Stimulated activated naive CD4-positive, alpha-beta T cell treated with Interleukin-2 at 50 U/mL for 16 hours (primary cell): Measurements from ENCODE around the gene OSGIN1.

Experiments used
- DNase-seq: peaks from one replicate; lab custom pipeline; 2025; lab: John Stamatoyannopoulos, UW

OSGIN1 gene

DNA sequence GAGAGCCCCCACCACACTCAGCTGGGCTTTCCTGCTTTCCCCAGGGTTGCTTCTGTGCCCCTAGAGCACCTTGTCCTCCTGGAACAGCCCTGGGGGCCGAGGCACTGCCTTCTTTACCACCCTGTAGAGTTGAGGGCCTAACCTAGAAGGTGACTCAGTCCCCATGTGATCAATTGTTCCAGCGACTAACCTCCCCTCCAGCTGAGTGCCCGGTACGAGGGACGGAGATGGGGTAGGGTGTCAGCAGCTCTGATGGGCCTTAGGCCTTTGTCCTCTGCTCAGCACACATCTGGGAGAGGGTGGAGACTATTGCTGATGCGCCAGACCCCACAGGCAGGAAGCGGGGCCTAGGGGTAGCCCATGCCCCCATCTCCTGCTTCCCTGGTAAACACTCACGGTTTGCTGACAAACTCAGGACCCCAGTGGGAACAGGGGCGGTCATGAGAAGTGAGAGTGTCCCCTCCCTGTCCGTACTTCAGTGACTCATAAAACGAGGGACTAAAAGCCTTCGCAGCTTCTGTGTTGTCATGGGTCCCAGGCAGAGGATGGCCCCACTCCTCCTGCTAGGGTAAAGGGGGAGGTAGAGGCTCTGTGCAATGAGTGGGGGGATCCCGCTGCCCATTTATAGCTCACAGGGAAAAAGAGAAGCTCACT, 48.1 kb downstream of the OSGIN1 start:
- no peak for DNase-seq

DNA sequence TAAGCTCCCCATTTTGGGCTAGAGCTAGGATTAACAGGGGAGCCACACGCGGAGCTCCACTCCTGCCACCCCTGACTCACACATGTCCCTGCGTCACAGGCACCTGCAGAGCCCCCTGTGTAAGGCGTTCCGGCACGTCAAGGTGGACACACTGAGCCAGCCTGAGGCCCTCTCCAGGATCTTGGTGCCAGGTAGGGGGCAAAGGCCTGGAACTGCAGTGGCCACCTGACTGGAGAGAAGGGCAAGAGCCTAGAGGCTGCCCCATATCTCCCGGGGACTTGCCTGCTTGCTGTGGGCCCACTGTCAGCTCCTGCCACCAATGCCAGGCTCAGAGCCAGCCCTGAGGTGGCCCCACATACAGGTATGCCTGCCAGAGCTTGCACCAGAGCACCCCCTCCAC, 48.7 kb downstream of the OSGIN1 start:
- no peak for DNase-seq

DNA sequence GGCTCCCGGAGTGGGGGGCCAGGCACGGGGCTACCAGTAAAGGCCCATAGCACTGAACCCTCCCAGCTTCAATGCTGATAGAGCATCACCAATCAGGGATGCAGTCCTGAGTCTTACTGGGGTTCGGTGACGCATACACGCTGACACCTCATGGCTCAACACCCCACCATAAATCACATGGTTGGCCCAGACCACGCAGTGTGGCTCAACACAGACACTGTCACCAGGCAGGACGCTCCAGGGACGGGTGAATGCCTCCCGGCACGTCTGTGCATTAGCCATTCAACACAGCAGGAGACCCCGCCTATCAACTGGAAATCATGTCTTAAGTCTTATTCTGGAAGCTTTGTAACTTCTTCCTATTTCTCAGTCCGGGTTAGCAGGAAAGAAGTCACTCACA, 50.0 kb downstream of the OSGIN1 start:
- DNase-seq, result no peak

DNA sequence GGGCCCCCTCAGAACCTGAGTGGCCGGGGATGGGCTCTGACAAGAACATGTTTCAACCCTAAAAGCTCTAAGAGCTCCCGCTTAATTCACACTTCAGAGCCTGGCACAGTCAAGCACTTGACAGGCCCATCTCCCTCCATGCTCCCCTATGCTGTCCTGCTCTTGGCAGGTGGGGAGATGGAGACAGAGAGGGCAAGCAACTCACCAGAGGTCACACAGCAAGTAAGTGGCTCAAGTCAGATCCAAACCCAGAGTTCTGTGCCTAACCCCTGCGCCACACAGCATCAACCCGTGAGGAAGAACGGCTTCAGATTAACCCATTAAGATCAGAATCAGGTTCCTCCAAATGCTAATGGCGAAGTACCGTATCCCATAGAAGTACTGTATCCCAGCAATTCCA, 51.4 kb downstream of the OSGIN1 start:
- DNase-seq, result no peak

DNA sequence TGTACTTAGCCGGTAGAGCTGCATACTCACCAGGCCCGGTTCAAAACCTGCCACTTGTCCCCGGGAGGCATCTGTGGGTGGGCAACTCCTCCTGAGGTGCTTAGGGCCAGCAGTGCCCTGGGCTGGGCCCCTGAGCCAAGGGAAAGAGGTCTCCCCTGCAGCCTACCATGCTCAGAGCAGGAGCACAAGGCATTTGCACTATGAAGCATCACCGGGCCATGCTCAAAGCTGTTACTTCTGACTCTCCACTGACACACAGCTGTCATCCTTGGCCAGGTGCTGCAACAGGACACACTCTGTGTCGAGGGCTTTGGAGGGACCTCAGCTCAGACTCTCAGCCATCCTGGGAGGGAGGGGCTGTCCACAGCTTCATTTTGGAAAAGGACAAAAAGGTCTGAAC, 52.4 kb downstream of the OSGIN1 start:
- no peak for DNase-seq

DNA sequence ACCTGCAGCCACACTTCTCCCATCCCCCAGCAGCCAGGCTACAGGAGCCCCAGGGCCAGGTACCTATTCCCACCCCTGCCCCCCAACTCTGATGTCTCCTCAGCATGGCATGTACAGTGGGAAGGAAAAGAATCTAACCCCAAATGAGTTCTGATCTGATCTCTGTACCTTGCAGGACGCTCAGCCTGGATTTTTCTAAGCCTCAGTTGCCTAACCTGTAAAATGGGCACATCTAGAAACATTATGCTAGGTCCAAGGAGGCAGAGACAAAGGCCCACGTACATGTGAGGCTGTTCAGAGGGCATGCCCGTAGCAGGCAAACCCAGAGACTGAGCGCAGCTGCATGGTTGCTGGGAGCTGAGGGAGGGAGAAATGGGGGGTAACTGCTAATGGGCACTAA, 54.5 kb downstream of the OSGIN1 start:
- no peak for DNase-seq

DNA sequence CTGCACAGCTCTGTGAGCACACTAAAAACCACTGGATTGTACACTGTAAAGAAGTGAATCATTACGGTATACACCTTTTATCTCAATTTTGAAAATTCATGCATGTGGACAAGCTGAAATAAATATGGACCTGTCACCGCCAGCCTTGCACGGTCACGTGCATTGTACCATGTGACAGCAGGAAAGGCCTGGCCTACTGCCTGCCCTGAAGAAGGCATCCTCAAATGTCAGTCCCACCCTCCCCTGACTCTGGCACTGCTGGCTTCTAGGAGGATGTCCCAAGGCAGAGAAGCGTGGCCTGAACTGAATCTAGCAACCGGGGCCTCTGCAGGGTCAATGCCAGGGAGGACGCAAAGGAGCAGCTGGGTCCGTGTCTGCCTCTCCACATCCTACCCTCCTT, 54.9 kb downstream of the OSGIN1 start:
- DNase-seq, result no peak

DNA sequence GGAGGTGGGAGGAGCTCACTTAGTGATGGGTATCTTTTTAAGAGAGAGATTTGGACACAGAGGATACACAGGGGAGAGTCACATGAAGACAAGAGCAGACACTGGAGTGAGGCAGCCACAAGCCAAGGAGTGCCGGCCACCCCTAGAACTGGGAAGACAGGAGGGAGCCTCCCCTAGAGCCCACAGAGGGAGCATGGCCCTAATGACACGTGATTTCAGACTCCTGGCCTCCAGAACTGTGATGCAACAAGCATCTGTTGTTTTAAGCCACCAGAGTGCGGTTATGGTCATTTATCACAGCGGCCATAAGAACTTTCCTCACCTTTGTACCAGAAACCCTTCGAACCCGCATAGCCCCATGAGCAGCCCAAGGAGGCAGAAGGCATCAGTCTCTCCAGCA, 56.2 kb downstream of the OSGIN1 start:
- DNase-seq, result no peak

DNA sequence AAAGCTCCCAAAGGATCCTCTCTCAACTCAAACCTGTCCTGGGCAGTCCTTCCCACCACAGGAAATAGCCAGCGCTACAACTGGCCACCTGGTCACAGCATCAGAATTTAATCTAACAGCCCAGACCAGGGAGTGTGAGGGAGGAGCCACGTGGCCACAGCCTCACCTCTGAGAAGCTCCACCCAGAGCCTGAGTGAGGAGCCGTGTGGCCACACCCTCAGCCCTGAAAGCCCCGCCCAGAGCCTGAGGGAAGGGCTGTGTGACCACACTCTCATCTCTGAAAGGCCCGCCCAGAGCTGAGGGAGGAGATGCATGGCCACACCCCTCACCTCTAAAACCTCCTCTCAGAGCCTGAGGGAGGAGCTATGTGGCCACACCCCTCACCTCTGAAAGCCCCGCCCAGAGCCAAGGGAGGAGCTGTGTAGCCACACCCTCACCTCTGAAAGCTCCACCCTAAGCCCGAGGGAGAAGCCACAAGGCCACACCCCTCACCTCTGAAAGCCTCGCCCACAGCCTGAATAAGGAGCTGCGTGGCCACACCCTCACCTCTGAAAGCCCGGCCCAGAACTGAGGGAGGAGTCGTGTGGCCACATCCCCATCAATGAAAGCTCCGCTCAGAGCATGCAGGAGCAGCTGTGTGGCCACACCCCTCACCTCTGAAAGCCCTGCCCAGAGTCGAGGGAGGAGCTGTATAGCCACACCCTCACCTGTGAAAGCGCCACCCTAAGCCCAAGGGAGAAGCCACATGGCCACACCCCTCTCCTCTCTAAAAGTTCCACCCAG, 60.9 kb downstream of the OSGIN1 start:
- peak; percentile 11 for DNase-seq

DNA sequence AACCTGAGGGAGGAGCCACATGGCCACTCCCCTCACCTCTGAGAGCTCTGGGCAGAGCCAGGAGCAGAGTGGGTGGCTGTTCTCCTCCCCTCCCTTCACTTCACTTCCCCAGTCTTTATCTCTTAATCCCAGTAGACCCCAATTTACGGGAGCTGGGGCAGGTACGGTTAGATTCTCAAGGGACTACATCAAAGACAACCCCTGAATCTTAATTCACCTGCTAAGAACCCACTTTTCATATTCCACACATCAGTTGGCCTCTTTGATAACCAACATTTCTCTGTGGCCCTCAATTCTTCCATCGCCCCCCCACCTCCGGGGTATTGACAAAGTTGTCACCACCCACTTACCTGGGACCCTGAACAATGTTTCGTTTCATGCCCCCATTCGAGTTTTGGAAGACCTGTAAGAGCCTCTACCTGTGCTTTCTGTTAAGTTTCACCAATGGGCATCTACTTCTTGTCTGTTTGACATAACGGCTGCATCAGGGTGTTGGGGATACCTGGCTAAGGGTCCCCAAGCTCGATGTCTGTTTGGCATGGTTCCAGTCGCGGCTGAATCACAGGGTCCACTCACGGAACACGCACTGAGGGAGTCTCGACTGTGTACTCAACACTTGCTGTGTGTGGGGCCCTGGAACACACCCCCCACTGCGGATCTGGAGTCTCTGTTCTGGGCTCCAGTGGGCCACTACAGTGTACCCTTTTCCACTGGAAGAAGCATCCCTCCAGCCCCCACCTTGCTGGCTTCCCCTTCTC, 61.7 kb downstream of the OSGIN1 start:
- no peak for DNase-seq

DNA sequence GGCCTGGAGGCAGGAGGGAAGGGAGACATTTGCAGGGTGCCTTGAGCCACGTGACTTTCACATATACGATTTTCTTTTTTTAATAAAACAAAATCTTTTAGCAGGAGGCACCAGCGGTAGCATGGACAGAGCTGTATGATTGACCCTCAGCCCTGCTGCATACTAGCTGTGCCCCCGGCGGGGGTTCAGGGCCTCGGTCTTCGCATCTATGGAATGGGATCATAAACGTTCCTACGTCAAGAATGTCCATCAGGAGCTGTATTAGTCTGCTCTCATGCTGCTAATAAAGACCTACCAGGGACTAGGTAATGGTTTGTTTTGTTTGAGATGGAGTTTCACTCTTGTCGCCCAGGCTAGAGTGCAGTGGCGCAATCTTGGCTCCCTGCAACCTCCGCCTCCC, 62.4 kb downstream of the OSGIN1 start:
- DNase-seq, result no peak
